SIG-M5 (cell line): Measurements from ENCODE around the gene LCORL.
"Not testable (repeated sequence)": the region's sequence is repeated elsewhere in the genome, so short reads cannot be mapped to it uniquely, and the experiment has no call there.

Experiments used
- DNase-seq: peaks from one replicate; lab custom pipeline; 2025; lab: John Stamatoyannopoulos, UW

Gene LCORL

DNA sequence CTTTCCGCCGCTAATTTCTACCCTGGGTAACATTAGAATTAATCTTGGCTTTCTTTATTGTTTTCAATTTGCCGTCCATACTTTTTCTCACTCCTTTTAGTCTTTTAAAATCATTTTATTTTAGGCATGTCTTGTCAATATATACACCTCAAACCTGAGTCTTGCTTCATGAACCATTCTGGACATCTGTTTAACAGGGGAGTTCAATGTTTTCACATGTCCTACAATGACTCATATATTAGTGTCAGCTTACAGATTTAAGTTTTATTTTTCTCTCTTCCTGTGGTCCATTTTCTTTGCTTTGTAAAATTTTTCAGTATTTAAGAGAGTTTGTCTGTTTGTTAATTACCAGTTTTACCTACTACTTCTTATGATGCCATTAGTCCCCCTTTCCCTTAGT is 89.5 kb downstream of the LCORL start:
- DNase-seq, result no peak

- DNase-seq, result no peak
Measured at GRCh38 chr4:17930256-17930655, 91.3 kb downstream of the LCORL start.

GRCh38 chr4:17924189-17924588 is 97.4 kb downstream of the LCORL start:
- no peak for DNase-seq

DNA sequence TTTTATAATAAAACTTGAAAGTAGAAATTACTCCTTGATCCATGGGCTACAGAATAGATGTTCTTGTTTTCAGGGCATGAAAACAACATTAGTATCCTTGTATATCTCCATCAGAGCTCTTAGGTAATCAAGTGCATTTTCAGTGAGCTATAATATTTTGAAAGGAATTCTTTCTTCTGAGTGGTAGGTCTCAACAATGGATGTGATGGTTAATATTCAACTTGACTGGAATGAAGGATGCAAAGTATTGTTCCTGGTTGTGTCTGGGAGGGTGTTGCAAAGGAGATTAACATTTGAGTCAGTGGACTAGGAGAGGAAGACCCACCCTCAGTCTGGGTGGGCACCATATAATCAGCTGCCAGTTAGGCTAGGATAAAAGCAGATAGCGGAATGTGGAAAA is 100.1 kb downstream of the LCORL start:
- DNase-seq, result no peak

DNA sequence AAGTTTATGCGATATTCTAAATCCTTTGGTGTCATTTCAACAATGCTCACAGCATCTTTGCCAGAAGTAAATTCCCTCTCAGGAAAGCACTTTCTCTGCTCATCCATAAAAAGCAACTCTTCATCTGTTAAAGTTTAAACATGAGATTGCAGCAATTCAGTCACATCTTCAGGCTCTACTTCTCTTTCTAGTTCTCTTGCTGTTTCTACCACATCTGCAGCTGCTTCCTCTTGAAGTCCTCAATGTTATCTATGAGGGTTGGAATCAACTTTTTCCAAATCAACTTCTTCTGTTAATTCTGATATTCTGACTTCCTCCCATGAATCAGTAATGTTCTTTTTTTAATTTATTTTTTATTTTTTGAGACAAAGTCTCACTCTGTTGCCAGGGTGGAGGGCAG is 100.9 kb downstream of the LCORL start:
- DNase-seq, result no peak

DNA sequence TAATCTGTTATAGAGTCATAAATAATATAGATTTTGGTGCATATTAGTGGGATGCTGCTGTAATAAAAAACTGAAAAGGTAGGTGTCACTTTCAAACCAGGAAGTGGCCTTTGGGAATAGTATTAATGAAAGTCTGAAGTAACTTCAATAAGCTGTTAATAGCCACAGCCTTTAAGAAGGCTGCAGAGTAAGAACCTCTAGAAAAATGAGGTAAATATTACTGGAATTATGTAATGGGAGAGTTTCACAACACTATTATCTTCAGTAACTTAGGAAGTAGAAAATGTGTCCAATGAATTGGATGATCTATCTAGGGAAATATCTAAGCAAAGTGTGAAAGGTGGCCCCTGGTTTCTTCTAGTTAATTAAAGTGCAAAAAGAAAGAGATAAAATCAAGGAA is 106.1 kb downstream of the LCORL start:
- DNase-seq, result no peak

DNA sequence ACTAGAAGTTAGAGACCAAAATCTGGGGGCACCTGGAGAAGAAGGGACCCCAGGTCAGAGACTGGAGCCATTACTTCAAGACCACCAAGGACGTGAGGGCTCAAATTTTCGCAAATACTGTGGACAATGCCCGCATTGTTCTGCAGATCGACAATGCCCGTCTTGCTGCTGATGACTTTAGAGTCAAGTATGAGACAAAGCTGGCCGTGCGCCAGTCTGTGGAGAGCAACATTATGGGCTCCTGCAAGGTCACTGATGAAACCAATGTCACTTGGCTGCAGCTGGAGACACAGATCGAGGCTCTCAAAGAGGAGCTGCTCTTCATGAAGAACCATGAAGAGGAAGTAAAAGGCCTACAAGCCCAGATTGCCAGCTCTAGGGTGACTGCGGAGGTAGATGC is 109.5 kb downstream of the LCORL start:
- DNase-seq, result no peak

DNA sequence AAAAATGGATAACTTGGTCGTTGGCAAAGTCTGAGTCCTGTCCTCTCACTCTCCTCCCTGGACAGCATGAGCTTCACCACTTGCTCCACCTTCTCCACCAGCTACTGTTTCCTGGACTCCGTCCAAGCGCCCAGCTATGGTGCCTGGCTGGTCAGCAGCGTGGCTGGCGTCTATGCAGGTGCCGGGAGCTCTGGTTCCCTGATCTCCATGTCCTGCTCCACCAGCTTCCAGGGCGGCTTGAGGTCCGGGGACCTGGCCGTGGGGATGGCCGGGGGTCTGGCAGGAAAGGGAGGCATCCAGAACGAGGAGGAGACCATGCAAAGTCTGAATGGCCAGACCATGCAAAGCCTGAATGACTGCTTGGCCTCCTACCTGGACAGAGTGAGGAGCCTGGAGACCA is 109.9 kb downstream of the LCORL start:
- DNase-seq, result no peak

GRCh38 chr4:17898553-17899055 is 123.0 kb downstream of the LCORL start:
- no peak for DNase-seq

- DNase-seq, result no peak
Measured at GRCh38 chr4:17895481-17895880, 126.1 kb downstream of the LCORL start.

DNA sequence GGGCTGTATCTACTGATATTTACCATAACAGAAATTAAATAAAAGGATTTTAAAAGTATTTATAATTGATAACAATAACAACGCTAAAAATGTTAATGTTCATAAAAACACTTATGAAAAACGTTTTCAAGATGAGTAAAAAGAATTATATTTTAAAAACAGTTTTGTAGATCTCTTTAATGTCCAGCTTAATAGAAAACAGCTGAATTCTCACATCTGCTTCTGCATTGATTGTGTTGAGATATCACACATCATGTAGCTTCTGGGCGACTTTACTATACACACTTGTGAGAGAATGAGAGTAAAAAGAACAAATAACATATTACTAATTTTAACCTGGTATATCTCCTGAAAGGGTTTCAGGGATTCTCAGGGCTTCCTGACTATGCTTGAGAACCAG is 127.1 kb downstream of the LCORL start:
- DNase-seq, result no peak

GRCh38 chr4:17889692-17890091 is 131.9 kb downstream of the LCORL start:
- no peak for DNase-seq

- DNase-seq, result no peak
Measured at GRCh38 chr4:17884511-17884910, 137.0 kb downstream of the LCORL start.

GRCh38 chr4:17884063-17884462 is 137.5 kb downstream of the LCORL start:
- DNase-seq, result no peak

DNA sequence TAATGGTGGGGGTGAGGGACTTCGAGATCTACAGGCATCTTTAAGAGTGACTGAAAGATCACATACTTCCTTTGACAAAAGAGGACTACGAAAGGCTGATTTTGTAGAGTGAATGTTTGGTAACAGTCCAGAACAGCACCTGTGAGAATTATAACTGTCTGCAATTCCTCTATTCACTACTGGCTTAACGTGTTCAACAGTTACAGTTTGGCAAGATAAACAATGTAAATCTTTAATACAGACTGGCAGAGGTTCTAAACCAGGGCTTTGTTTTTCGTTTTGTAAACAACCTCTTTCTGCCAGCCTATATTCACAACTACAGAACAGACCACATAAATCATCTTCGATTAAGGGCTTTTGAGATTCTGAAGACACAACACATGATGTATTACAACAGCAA is 143.9 kb downstream of the LCORL start:
- no peak for DNase-seq

DNA sequence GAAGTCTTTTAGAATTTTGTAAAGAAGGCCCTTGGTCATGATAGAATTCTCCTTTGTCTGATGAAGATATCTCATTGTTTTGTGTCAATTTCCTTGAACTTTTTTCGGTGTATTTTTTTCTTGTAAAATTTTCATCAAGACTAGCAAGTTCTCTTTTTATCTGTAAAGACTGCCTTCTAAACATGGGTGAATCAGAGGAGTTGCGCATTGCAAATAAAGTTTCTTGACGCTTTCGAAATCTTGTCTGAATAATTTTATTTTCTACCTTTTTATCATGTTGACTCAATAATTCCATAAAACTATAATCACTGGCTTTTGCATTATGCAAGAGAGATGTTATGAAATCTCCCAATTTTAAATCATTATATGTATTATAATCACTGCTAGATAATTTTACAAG is 144.6 kb downstream of the LCORL start:
- DNase-seq, result no peak

GRCh38 chr4:17875402-17876070 is 146.0 kb downstream of the LCORL start:
- no peak for DNase-seq

- DNase-seq, result no peak
Measured at GRCh38 chr4:17869327-17869726, 152.2 kb downstream of the LCORL start.

GRCh38 chr4:17867276-17867675 is 154.3 kb downstream of the LCORL start:
- no peak for DNase-seq

- no peak for DNase-seq
Measured at GRCh38 chr4:17866810-17867209, 154.7 kb downstream of the LCORL start.

GRCh38 chr4:17865866-17866363 is 155.6 kb downstream of the LCORL start:
- DNase-seq, result no peak

- DNase-seq, result not testable (repeated sequence)
Measured at GRCh38 chr4:17861906-17862305, 159.6 kb downstream of the LCORL start.

DNA sequence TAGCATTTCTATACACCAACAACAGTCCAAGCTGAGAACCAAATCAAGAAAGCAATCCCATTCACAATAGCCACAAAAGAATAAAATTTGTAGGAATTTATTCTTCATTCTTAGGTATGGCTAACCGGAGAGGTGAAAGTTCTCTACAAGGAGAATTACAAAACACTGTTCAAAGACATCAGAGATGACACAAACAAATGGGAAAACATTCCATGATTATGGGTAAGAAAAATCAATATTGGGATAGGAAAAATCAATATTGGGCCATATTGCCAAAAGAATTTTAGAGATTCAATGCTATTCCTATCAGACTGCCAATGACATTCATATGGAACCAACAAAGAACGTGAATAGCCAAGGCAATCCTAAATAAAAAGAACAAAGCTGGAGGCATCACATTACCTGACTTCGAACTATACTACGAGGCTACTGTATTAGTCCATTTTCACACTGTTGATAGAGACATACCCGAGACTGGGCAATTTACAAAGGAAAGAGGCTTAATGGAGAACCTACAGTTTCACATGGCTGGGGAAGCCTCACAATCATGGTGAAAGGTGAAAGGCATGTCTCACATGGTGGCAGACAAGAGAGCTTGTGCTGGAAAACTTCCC is 161.7 kb downstream of the LCORL start:
- no peak for DNase-seq

GRCh38 chr4:17854036-17854435 is 167.5 kb downstream of the LCORL start:
- no peak for DNase-seq
